ENCODE data around the gene GPC6.
"Not testable (repeated sequence)": the region's sequence is repeated elsewhere in the genome, so short reads cannot be mapped to it uniquely, and the experiment has no call there.

The GPC6 gene

GRCh38 chr13:93316841-93317240, 90.2 kb downstream of the GPC6 start:
- TF ChIP-seq CTCF (IDR thresholded peaks at IDR 0.05; ENCODE audit: low read depth, low read length, missing control alignments): no peak
- no peak overlapping the region for H3K4me3 ChIP-seq (replicated peaks; ENCODE audit: low read depth, low read length)
- DNase-seq (ENCODE audit: extremely low read depth, low read depth): no peak

GRCh38 chr13:93318534-93319254, 92.1 kb downstream of the GPC6 start:
- DNase-seq (ENCODE audit: extremely low read depth, low read depth): no peak
- no peak overlapping the region for H3K4me3 ChIP-seq (replicated peaks; ENCODE audit: low read depth, low read length)
- no peak for TF ChIP-seq CTCF (IDR thresholded peaks at IDR 0.05; ENCODE audit: low read depth, low read length, missing control alignments)

GRCh38 chr13:93320942-93321341, 94.3 kb downstream of the GPC6 start:
- TF ChIP-seq CTCF (IDR thresholded peaks at IDR 0.05; ENCODE audit: low read depth, low read length, missing control alignments): no peak
- no peak overlapping the region for H3K4me3 ChIP-seq (replicated peaks; ENCODE audit: low read depth, low read length)

GRCh38 chr13:93323880-93324279, 97.3 kb downstream of the GPC6 start:
- not testable (repeated sequence) for DNase-seq (ENCODE audit: extremely low read depth, low read depth); H3K4me3 ChIP-seq (replicated peaks; ENCODE audit: low read depth, low read length)

More at GRCh38 chr13:93320942-93321341, 94.3 kb downstream of the GPC6 start:
- no peak for DNase-seq (ENCODE audit: extremely low read depth, low read depth)

GRCh38 chr13:93325303-93326233, 99.0 kb downstream of the GPC6 start:
- no peak for DNase-seq (ENCODE audit: extremely low read depth, low read depth)
- H3K4me3 ChIP-seq (replicated peaks; ENCODE audit: low read depth, low read length): no peak overlapping the region
- no peak for TF ChIP-seq CTCF (IDR thresholded peaks at IDR 0.05; ENCODE audit: low read depth, low read length, missing control alignments)

GRCh38 chr13:93326234-93326811, 99.7 kb downstream of the GPC6 start:
- no peak overlapping the region for H3K4me3 ChIP-seq (replicated peaks; ENCODE audit: low read depth, low read length)
- DNase-seq (ENCODE audit: extremely low read depth, low read depth): no peak
- no peak for TF ChIP-seq CTCF (IDR thresholded peaks at IDR 0.05; ENCODE audit: low read depth, low read length, missing control alignments)

GRCh38 chr13:93328943-93329342, 102.3 kb downstream of the GPC6 start:
- no peak for TF ChIP-seq CTCF (IDR thresholded peaks at IDR 0.05; ENCODE audit: low read depth, low read length, missing control alignments)
- DNase-seq (ENCODE audit: extremely low read depth, low read depth): no peak
- H3K4me3 ChIP-seq (replicated peaks; ENCODE audit: low read depth, low read length): no peak overlapping the region
